SKM-1 (cell line): ENCODE results near the gene TMEM107.

ENCODE experiments used
- DNase-seq: peaks from one replicate; lab custom pipeline; 2025; ENCODE audit not compliant: unreplicated experiment; lab: John Stamatoyannopoulos, UW

The TMEM107 gene

GRCh38 chr17:8151641-8152111 lies 24.5 kb downstream of the TMEM107 start:
- no peak for DNase-seq

GRCh38 chr17:8151120-8151640 lies 25.0 kb downstream of the TMEM107 start:
- no peak for DNase-seq

GRCh38 chr17:8150194-8151119 lies 25.7 kb downstream of the TMEM107 start:
- DNase-seq: no peak

GRCh38 chr17:8149419-8150193 lies 26.6 kb downstream of the TMEM107 start:
- no peak for DNase-seq

GRCh38 chr17:8148560-8148959 lies 27.6 kb downstream of the TMEM107 start:
- DNase-seq: no peak

- no peak for DNase-seq
Observed at GRCh38 chr17:8147805-8148404, 28.3 kb downstream of the TMEM107 start.

- DNase-seq: no peak
Observed at GRCh38 chr17:8147141-8147804, 28.9 kb downstream of the TMEM107 start.

GRCh38 chr17:8146381-8147140 lies 29.6 kb downstream of the TMEM107 start:
- no peak for DNase-seq

- DNase-seq: no peak
Observed at GRCh38 chr17:8145811-8146210, 30.4 kb downstream of the TMEM107 start.

- DNase-seq: no peak
Observed at GRCh38 chr17:8144401-8145231, 31.6 kb downstream of the TMEM107 start.

- DNase-seq: no peak
Observed at GRCh38 chr17:8143581-8144400, 32.4 kb downstream of the TMEM107 start.

GRCh38 chr17:8142887-8143580 lies 33.1 kb downstream of the TMEM107 start:
- DNase-seq: no peak

GRCh38 chr17:8142158-8142886 lies 33.9 kb downstream of the TMEM107 start:
- DNase-seq: no peak

GRCh38 chr17:8141741-8142140 lies 34.4 kb downstream of the TMEM107 start:
- DNase-seq: no peak

- DNase-seq: no peak
Observed at GRCh38 chr17:8141045-8141444, 35.1 kb downstream of the TMEM107 start.

GRCh38 chr17:8140065-8141029 lies 35.8 kb downstream of the TMEM107 start:
- DNase-seq: no peak
